Mesothelial cell of epicardium (in vitro differentiated cells): ENCODE measurements around the gene ASB12. TPM values are rescaled to one million over a fixed set of nuclear protein-coding genes. Genes with fewer than 3 reads are reported as not detected.

Source experiments
- DNase-seq, 2 experiments: peaks; one replicate each; pipeline ENCODE4 v3.0.0; 2021; ENCODE audit warnings: low spot score in 2 of 2; ENCODE audit not compliant: unreplicated experiment in 2 of 2
- H3K27ac Mint-ChIP-seq: 2 replicates; pipeline ENCODE4 v1.8.0; 2021; ENCODE audit warnings: mixed read lengths
- H3K27me3 Mint-ChIP-seq: 2 replicates; pipeline ENCODE4 v1.8.0; 2021; ENCODE audit warnings: low read depth, mixed read lengths
- H3K36me3 Mint-ChIP-seq: 2 replicates; pipeline ENCODE4 v1.8.0; 2021; ENCODE audit warnings: mixed read lengths
- H3K4me1 Mint-ChIP-seq: 2 replicates; pipeline ENCODE4 v1.8.0; 2021; ENCODE audit warnings: mixed read lengths
- H3K4me3 Mint-ChIP-seq: 2 replicates; pipeline ENCODE4 v1.8.0; 2021; ENCODE audit warnings: mild to moderate bottlenecking, moderate library complexity, mixed read lengths
- H3K9me3 Mint-ChIP-seq: 2 replicates; pipeline ENCODE4 v1.8.0; 2021; ENCODE audit warnings: mixed read lengths
- total RNA-seq: library from RNA; stranded (reverse); gene quantifications from 3 replicates; pipeline ENCODE4 v1.2.1, GENCODE V29; 2021
- TF ChIP-seq, protein P1 (sequence below): fragments of 200-600 bp; sonication (generic); IDR thresholded peaks from one replicate; pipeline ENCODE4 v1.5.0; 2021; ENCODE audit warnings: antibody characterized with exemption; ENCODE audit not compliant: unreplicated experiment

The ASB12 gene
- total RNA-seq, 1 donor from 2014 or later: 0.67 TPM

DNA sequence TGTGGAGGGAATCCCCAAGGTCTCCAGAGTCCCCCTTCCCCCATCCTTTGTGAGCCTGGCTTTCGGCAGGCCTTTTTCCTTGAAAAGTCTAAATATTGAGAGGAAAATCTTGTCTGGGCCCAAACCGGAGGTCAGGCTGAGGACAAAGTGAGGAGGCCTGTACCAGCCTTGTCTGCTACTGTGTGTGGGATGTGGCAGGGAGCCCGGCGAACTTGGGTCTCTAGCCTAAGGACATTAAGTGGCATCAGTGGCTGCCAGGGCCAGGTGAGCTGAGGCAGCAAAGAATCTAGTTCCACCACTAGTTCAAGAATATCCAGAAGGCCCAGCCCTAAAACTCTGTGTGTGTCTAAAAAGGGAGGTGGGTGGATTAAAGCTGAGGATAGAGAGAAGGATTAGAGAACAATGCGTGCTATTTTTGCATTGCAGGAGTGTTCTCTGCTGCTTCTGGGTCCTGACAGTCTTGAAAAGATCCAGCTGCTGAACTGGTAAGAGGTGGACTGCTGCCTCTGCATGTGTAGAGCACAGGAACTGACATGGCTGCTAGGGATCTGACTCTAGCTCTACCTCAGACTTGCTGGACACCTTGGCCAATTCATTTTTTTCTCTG, 23.7 kb downstream of the ASB12 start:
- Mint-ChIP-seq H3K36me3 (no peaks in the 10 kb centered on the region), H3K9me3 (peaks cover 4% of the 10 kb centered on the region), H3K27ac (peak overlapping the region; percentile 96), H3K27me3 (no peaks in the 10 kb centered on the region), H3K4me3 (peak overlapping the region; percentile 75), H3K4me1 (peaks cover 28% of the 10 kb centered on the region)
- DNase-seq: no peak
- TF ChIP-seq, protein P1, sequence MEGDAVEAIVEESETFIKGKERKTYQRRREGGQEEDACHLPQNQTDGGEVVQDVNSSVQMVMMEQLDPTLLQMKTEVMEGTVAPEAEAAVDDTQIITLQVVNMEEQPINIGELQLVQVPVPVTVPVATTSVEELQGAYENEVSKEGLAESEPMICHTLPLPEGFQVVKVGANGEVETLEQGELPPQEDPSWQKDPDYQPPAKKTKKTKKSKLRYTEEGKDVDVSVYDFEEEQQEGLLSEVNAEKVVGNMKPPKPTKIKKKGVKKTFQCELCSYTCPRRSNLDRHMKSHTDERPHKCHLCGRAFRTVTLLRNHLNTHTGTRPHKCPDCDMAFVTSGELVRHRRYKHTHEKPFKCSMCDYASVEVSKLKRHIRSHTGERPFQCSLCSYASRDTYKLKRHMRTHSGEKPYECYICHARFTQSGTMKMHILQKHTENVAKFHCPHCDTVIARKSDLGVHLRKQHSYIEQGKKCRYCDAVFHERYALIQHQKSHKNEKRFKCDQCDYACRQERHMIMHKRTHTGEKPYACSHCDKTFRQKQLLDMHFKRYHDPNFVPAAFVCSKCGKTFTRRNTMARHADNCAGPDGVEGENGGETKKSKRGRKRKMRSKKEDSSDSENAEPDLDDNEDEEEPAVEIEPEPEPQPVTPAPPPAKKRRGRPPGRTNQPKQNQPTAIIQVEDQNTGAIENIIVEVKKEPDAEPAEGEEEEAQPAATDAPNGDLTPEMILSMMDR: no peak

DNA sequence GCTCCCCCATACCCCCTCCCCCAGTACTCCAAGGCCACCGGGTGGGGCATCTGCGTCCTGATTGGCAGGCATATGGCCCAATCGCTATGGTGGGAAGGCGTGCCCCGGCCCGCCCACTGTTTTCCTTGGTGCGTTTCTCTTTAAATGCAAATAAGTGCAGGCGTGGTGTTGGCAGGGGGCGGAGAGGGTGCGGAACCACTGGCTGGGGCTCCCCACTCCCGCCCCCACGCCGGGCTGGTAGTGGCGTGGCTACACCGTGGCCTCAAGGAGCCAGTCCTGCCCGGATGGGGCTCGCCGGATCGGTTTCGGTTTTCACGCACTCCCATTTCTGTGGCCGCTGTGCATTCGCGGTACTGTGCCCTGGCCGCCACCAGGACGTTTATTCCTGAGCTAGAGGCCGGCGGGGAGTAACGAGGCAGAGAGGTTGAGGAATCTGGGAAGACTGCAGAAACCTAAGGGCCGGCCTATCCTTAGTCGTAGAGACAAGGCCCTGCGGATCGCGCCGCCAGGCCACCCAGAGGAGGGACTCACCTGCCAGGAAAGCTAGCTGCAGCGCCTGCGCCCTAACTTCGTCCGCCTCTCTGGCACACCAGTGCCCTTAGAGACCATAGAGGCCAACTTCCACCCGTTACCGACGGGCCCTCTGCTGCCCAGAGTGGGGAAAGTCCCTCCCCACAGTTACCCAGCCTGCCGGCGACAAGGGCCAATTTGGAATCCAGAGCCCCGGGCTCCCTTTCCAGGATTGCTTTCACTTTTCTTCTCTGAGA, 24.5 kb downstream of the ASB12 start:
- Mint-ChIP-seq H3K27me3 (no peaks in the 10 kb centered on the region), H3K27ac (peak overlapping the region; percentile 96), H3K4me3 (peak overlapping the region; percentile 75), H3K4me1 (peaks cover 28% of the 10 kb centered on the region), H3K36me3 (no peaks in the 10 kb centered on the region), H3K9me3 (peaks cover 4% of the 10 kb centered on the region)
- TF ChIP-seq, protein P1: no peak
- peak; percentile 71 to 88 for DNase-seq

DNA sequence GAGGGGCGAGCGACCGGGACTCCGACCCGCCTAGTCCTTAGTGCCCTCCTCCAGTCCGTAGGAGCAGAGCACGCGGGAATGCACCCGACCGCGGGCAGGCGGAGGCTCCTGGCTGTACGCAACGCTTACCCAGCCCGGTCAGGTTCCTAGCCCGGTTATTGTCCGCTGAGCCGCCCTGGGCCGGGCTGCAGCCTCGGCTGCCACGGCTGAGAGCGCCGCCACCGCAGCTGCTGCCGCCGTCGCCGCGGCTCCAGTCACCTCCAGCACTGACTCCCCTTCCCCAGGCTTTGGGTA, 25.0 kb downstream of the ASB12 start, which contains the start of gene AMER1:
Gene AMER1 (minus strand): TSS at position 268 of the 294 bp plus-strand sequence. CDS start 12,422 bp downstream, outside the sequence.
- DNase-seq: no peak
- Mint-ChIP-seq H3K36me3 (no peaks in the 10 kb centered on the region), H3K4me1 (peaks cover 28% of the 10 kb centered on the region), H3K4me3 (peak within 1 kb of the TSS; percentile 75), H3K9me3 (peaks cover 4% of the 10 kb centered on the region), H3K27me3 (no peaks in the 10 kb centered on the region), H3K27ac (peak within 1 kb of the TSS; percentile 96)
- TF ChIP-seq, protein P1: no peak

DNA sequence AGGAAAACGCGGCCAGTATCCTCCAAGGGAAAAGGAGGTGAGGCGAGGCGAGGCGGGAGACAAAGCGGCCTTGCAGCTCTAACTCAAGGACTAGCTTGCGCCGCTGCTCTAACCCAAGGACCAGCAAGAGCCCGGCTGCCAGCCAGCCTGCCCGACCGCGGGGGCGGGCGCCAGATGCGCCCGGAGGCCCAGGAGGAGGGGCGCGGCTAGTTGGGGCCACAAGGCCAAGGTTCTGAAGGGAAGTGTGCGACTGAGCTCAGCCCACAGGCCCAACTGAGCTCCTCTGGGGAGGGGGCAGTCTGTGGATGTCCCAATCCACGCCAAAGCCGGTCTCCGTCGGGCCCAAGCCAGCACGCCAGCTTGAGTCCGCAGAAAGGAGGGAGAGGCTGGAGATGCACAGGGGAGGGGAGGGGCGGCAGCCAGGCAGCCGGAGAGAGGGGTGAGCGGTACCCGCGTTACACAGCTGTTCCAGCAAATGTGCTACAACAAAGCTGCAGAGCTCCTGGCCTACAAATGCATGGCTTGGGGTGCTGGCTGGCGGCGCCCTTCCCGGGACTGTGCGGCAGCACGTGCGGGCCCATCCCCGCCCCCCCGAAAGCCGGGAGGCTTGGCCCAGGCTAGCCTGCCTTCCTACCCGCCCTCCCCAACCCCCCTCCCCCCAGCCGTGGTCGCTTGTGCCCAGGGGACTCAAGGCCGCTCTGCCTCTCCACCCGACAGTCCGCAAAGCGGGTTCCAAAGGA, 25.5 kb downstream of the ASB12 start:
- Mint-ChIP-seq H3K27me3 (no peaks in the 10 kb centered on the region), H3K9me3 (peaks cover 6% of the 10 kb centered on the region), H3K4me3 (peak overlapping the region; percentile 75), H3K4me1 (peaks cover 28% of the 10 kb centered on the region), H3K27ac (peak overlapping the region; percentile 47), H3K36me3 (no peaks in the 10 kb centered on the region)
- TF ChIP-seq, protein P1: no peak
- DNase-seq: peak in 1 of 2 experiments; percentile 48

DNA sequence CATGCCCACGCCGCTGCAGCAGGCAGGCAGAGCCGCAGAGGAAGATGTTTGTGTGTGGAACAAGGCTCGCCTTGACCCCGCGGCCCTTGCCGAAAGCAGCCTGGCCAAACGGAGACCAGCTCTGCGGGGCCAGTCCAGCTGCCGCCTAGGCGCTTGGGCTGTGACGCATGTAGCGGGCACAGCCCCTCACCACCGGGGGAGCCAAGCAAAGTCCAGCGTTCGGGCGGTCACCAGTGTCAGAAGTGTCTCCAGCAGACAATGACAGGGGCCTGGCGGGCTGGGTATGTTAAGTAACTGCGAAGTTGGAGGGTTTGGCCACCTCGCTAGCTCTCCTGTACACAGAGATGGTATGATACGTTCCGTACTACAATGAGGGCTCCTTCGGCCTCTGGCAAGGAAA, 26.2 kb downstream of the ASB12 start:
- H3K27me3 Mint-ChIP-seq: no peaks in the 10 kb centered on the region
- peaks cover 12% of the 10 kb centered on the region for H3K9me3 Mint-ChIP-seq
- H3K4me3 Mint-ChIP-seq: peak overlapping the region; percentile 72
- peak overlapping the region; percentile 25 for H3K27ac Mint-ChIP-seq
- H3K36me3 Mint-ChIP-seq: no peaks in the 10 kb centered on the region
- TF ChIP-seq, protein P1: no peak
- peaks cover 28% of the 10 kb centered on the region for H3K4me1 Mint-ChIP-seq
- DNase-seq: no peak
